ENCODE data around the gene MYLK.

The MYLK gene

DNA sequence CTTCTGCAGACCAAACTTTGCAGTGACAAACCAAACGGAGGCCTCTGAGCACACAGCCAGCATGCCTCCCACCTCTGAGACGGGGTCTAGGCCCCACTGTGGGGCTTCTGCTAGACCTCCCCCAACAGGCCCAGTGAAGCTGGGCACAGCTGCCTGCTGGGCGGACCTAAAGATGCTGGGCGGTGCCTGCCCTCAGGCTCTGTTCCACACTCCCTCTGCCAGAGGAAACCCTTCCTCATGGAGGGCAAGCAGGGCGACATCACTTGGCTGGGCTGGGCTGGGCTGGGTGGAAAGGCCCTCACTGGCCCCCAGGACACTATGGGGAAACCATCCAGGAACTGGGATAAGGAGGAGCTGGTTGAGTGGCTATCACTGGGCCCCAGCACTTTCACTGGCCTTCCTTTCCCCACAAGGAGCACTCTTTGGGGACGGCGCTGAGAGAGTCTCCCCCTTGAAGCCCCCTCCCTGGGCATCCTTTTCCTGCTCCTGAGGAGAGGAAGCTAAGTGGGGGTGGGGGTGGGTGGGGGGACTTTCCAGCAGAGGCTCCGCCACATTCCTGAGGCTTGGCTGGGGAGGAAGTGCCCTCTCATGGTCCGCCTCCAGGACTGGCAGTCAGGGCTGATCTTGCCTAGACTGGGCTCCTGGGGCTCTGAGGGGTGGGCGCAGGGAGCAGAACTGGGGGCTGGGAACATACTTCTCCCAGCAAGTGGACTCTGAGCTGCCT is 201.2 kb downstream of the MYLK start:
- TF ChIP-seq EZH2phosphoT487 (IDR thresholded peaks at IDR 0.05; ENCODE audit: borderline replicate concordance): no peak
- TF ChIP-seq, protein P1, sequence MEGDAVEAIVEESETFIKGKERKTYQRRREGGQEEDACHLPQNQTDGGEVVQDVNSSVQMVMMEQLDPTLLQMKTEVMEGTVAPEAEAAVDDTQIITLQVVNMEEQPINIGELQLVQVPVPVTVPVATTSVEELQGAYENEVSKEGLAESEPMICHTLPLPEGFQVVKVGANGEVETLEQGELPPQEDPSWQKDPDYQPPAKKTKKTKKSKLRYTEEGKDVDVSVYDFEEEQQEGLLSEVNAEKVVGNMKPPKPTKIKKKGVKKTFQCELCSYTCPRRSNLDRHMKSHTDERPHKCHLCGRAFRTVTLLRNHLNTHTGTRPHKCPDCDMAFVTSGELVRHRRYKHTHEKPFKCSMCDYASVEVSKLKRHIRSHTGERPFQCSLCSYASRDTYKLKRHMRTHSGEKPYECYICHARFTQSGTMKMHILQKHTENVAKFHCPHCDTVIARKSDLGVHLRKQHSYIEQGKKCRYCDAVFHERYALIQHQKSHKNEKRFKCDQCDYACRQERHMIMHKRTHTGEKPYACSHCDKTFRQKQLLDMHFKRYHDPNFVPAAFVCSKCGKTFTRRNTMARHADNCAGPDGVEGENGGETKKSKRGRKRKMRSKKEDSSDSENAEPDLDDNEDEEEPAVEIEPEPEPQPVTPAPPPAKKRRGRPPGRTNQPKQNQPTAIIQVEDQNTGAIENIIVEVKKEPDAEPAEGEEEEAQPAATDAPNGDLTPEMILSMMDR (conservative IDR thresholded peaks at IDR 0.05; ENCODE audit: low read length): no peak
- Histone ChIP-seq H3K9me2 (replicated peaks; ENCODE audit: low read depth, low read length) (no peaks in the 10 kb centered on the region), H3K4me3 (ENCODE audit: low read length, poor library complexity, severe bottlenecking) (no peak overlapping the region), H2AFZ (ENCODE audit: low read length) (no peak overlapping the region), H3K9me3 (ENCODE audit: insufficient read depth, low read depth, low read length) (no peaks in the 10 kb centered on the region), H3F3A (ENCODE audit: low read depth) (no peaks in the 10 kb centered on the region), H3K36me3 (ENCODE audit: insufficient read depth, low read length) (no peaks in the 10 kb centered on the region), H3K4me1 (ENCODE audit: insufficient read depth, low read length, poor library complexity, severe bottlenecking) (no peaks in the 10 kb centered on the region), H4K20me1 (ENCODE audit: insufficient read depth, low read length, poor library complexity, severe bottlenecking) (no peaks in the 10 kb centered on the region), H3K79me2 (ENCODE audit: insufficient read depth, low read length) (no peaks in the 10 kb centered on the region), H3K27me3 (ENCODE audit: insufficient read depth, low read length, poor library complexity, severe bottlenecking) (no peaks in the 10 kb centered on the region), H3K9ac (ENCODE audit: low read depth, low read length, poor library complexity, severe bottlenecking) (no peak overlapping the region), H3K4me2 (ENCODE audit: low read depth, low read length, poor library complexity, severe bottlenecking) (no peak overlapping the region)

- Histone ChIP-seq H3K9me2 (replicated peaks; ENCODE audit: low read depth, low read length) (no peaks in the 10 kb centered on the region), H3K79me2 (ENCODE audit: insufficient read depth, low read length) (no peaks in the 10 kb centered on the region), H4K20me1 (ENCODE audit: insufficient read depth, low read length, poor library complexity, severe bottlenecking) (no peaks in the 10 kb centered on the region), H3K27me3 (ENCODE audit: insufficient read depth, low read length, poor library complexity, severe bottlenecking) (no peaks in the 10 kb centered on the region), H3F3A (ENCODE audit: low read depth) (no peaks in the 10 kb centered on the region), H3K4me3 (ENCODE audit: low read length, poor library complexity, severe bottlenecking) (no peak overlapping the region), H3K4me1 (ENCODE audit: insufficient read depth, low read length, poor library complexity, severe bottlenecking) (no peaks in the 10 kb centered on the region), H3K4me2 (ENCODE audit: low read depth, low read length, poor library complexity, severe bottlenecking) (no peak overlapping the region), H3K9ac (ENCODE audit: low read depth, low read length, poor library complexity, severe bottlenecking) (no peak overlapping the region), H2AFZ (ENCODE audit: low read length) (no peak overlapping the region), H3K9me3 (ENCODE audit: insufficient read depth, low read depth, low read length) (no peaks in the 10 kb centered on the region), H3K36me3 (ENCODE audit: insufficient read depth, low read length) (no peaks in the 10 kb centered on the region)
- TF ChIP-seq, protein P1 (conservative IDR thresholded peaks at IDR 0.05; ENCODE audit: low read length): no peak
- no peak for TF ChIP-seq EZH2phosphoT487 (IDR thresholded peaks at IDR 0.05; ENCODE audit: borderline replicate concordance)
Measured at GRCh38 chr3:123682302-123682701, 201.8 kb downstream of the MYLK start.

- Histone ChIP-seq H3K4me2 (ENCODE audit: low read depth, low read length, poor library complexity, severe bottlenecking) (no peak overlapping the region), H3K4me1 (ENCODE audit: insufficient read depth, low read length, poor library complexity, severe bottlenecking) (no peaks in the 10 kb centered on the region), H3K9ac (ENCODE audit: low read depth, low read length, poor library complexity, severe bottlenecking) (no peak overlapping the region), H3F3A (ENCODE audit: low read depth) (no peaks in the 10 kb centered on the region), H3K4me3 (ENCODE audit: low read length, poor library complexity, severe bottlenecking) (no peak overlapping the region), H3K9me2 (replicated peaks; ENCODE audit: low read depth, low read length) (no peaks in the 10 kb centered on the region), H4K20me1 (ENCODE audit: insufficient read depth, low read length, poor library complexity, severe bottlenecking) (no peaks in the 10 kb centered on the region), H3K9me3 (ENCODE audit: insufficient read depth, low read depth, low read length) (no peaks in the 10 kb centered on the region), H3K79me2 (ENCODE audit: insufficient read depth, low read length) (no peaks in the 10 kb centered on the region), H3K36me3 (ENCODE audit: insufficient read depth, low read length) (no peaks in the 10 kb centered on the region), H3K27me3 (ENCODE audit: insufficient read depth, low read length, poor library complexity, severe bottlenecking) (no peaks in the 10 kb centered on the region), H2AFZ (ENCODE audit: low read length) (no peak overlapping the region)
- TF ChIP-seq EZH2phosphoT487 (IDR thresholded peaks at IDR 0.05; ENCODE audit: borderline replicate concordance): no peak
- TF ChIP-seq, protein P1 (conservative IDR thresholded peaks at IDR 0.05; ENCODE audit: low read length): no peak
Measured at GRCh38 chr3:123679712-123680386, 204.3 kb downstream of the MYLK start.

Data from Loucy (cell line).